Astrocyte (in vitro differentiated cells and primary cell): ENCODE data around the gene PDE11A.

Experiments
- CTCF ChIP-seq: IDR thresholded peaks from 2 replicates; pipeline ENCODE4 v1.5.1; 2011; ENCODE audit warnings: low read depth, mild to moderate bottlenecking, inconsistent platforms, low read length, moderate library complexity; ENCODE audit not compliant: insufficient read depth
- EZH2 ChIP-seq: IDR thresholded peaks from 2 replicates; pipeline ENCODE4 v1.6.1; 2012; ENCODE audit warnings: mild to moderate bottlenecking, low read length, inconsistent platforms; ENCODE audit not compliant: insufficient read depth

GRCh38 chr2:177872286-177872685 lies 200.3 kb downstream of the PDE11A start:
- no peak for TF ChIP-seq CTCF
- no peak for TF ChIP-seq EZH2
